Endothelial cell of umbilical vein (primary cell): Measurements from ENCODE around the gene SLC12A3. TPM values are rescaled to one million over a fixed set of nuclear protein-coding genes. Genes with fewer than 3 reads are reported as not detected.

Source experiments
- BruUV-seq: library from RNA; stranded (reverse); fragments of 400-500 nt; replicated peaks from 2 replicates; lab custom pipeline; 2021; lab: Mats Ljungman, UMichigan
- CTCF ChIA-PET: fragments of 300-600, 350-600 bp; sonication (Branson Sonifier 250); formaldehyde crosslinking; loops from one replicate; lab custom pipeline; 2021; ENCODE audit warnings: antibody characterized with exemption, inconsistent platforms; lab: Charles Lee
- POLR2A ChIA-PET: fragments of 300-600, 350-600 bp; sonication (Branson Sonifier 250); formaldehyde crosslinking; loops from one replicate; lab custom pipeline; 2021; ENCODE audit warnings: antibody characterized with exemption, inconsistent platforms; lab: Charles Lee
- DNase-seq: peaks from one replicate; pipeline ENCODE4 v3.0.0-alpha.2; 2011; ENCODE audit warnings: low read depth, low spot score
- FAIRE-seq: peaks from 2 replicates; lab custom pipeline; 2011; peaks lifted over from hg19 to GRCh38; lab: Jason Lieb, UNC
- H2AFZ ChIP-seq: 2 replicates; pipeline ENCODE4 v1.6.0; 2012; ENCODE audit warnings: low read depth, low read length, control low read depth, inconsistent platforms
- H3K27ac ChIP-seq: 2 replicates; pipeline ENCODE4 v1.5.1; 2011; ENCODE audit warnings: low read depth, mild to moderate bottlenecking, control low read depth, low read length, moderate library complexity; ENCODE audit not compliant: insufficient read depth
- H3K27me3 ChIP-seq, 2 experiments: 2 replicates each; pipeline versions ENCODE4 v1.6.0 to v1.6.1; 2011; ENCODE audit warnings: low read length in 2 of 2, mixed read lengths in 1 of 2; ENCODE audit not compliant: control insufficient read depth in 2 of 2, insufficient read depth in 2 of 2
- H3K36me3 ChIP-seq, 2 experiments: 2 replicates in 1 of 2; 3 replicates in 1 of 2; pipeline ENCODE4 v1.5.1; 2011; ENCODE audit warnings: low read length in 2 of 2, mild to moderate bottlenecking in 1 of 2, moderate library complexity in 1 of 2; ENCODE audit not compliant: control insufficient read depth in 2 of 2, insufficient read depth in 2 of 2; ENCODE audit errors: extremely low read depth in 1 of 2
- H3K4me1 ChIP-seq: 3 replicates; pipeline ENCODE4 v1.5.1; 2011; ENCODE audit warnings: mild to moderate bottlenecking, low read length; ENCODE audit not compliant: control insufficient read depth, insufficient read depth; ENCODE audit errors: extremely low read depth
- H3K4me2 ChIP-seq: 2 replicates; pipeline ENCODE4 v1.6.1; 2011; ENCODE audit warnings: low read length, control low read depth, mixed read lengths; ENCODE audit not compliant: insufficient read depth
- H3K4me3 ChIP-seq, 3 experiments: fragments of 200-600 bp in 1 of 3; sonication (generic), shearing (Covaris generic) in 1 of 3; replicated peaks in 1 of 3; 2 replicates each; pipeline ENCODE4 v1.5.1; 2011 to 2016; ENCODE audit warnings: control low read depth in 3 of 3, low read length in 3 of 3, mild to moderate bottlenecking in 2 of 3, inconsistent platforms in 1 of 3, low read depth in 1 of 3, moderate library complexity in 1 of 3; ENCODE audit not compliant: insufficient read depth in 1 of 3
- H3K79me2 ChIP-seq: 2 replicates; pipeline ENCODE4 v1.6.0; 2012; ENCODE audit warnings: low read length, inconsistent platforms; ENCODE audit not compliant: control insufficient read depth, insufficient read depth
- H3K9ac ChIP-seq: replicated peaks from 2 replicates; pipeline ENCODE3; 2011; ENCODE audit warnings: low read length, control low read depth; ENCODE audit not compliant: insufficient read depth; ENCODE audit errors: extremely low read depth
- H3K9me1 ChIP-seq: replicated peaks from 3 replicates; pipeline ENCODE4 v1.6.0; 2011; ENCODE audit warnings: mild to moderate bottlenecking, low read length; ENCODE audit not compliant: control insufficient read depth, insufficient read depth; ENCODE audit errors: extremely low read depth
- H3K9me3 ChIP-seq: replicated peaks from 2 replicates; pipeline ENCODE4 v1.5.1; 2012; ENCODE audit warnings: low read length, inconsistent platforms; ENCODE audit not compliant: control insufficient read depth, insufficient read depth
- H4K20me1 ChIP-seq: replicated peaks from 2 replicates; pipeline ENCODE3; 2011; ENCODE audit warnings: mild to moderate bottlenecking, low read length; ENCODE audit not compliant: control insufficient read depth, insufficient read depth; ENCODE audit errors: extremely low read depth
- CTCF ChIP-seq, 2 donors: IDR thresholded peaks; 1 replicate in 1 of 2; 2 replicates in 1 of 2; pipeline ENCODE4 v1.5.1; 2011; ENCODE audit warnings: low read length in 2 of 2, mild to moderate bottlenecking in 2 of 2, moderate library complexity in 2 of 2, control low read depth in 1 of 2, inconsistent platforms in 1 of 2, low read depth in 1 of 2; ENCODE audit not compliant: insufficient read depth in 1 of 2; ENCODE audit errors: extremely low read depth in 1 of 2
- EZH2 ChIP-seq: IDR thresholded peaks from 2 replicates; pipeline ENCODE4 v1.6.1; 2012; ENCODE audit warnings: borderline replicate concordance, low read depth, mild to moderate bottlenecking, moderate library complexity, low read length, inconsistent platforms; ENCODE audit not compliant: severe bottlenecking
- FOS ChIP-seq: IDR thresholded peaks from 2 replicates; pipeline ENCODE4 v1.6.1; 2011; ENCODE audit warnings: mild to moderate bottlenecking, low read length, moderate library complexity, borderline replicate concordance; ENCODE audit not compliant: insufficient read depth
- GATA2 ChIP-seq: IDR thresholded peaks from 2 replicates; pipeline ENCODE4 v1.7.0; 2011; ENCODE audit warnings: low read depth, mild to moderate bottlenecking, moderate library complexity, mixed read lengths, low read length; ENCODE audit not compliant: insufficient read length, insufficient read depth
- JUN ChIP-seq: IDR thresholded peaks from 2 replicates; pipeline ENCODE4 v1.6.1; 2011; ENCODE audit warnings: borderline replicate concordance, low read depth; ENCODE audit not compliant: insufficient read length, insufficient read depth
- MAX ChIP-seq: IDR thresholded peaks from 2 replicates; pipeline ENCODE4 v1.6.1; 2011; ENCODE audit not compliant: insufficient read depth, insufficient read length
- MYC ChIP-seq: IDR thresholded peaks from one replicate; pipeline ENCODE4 v1.6.1; 2011; ENCODE audit warnings: mild to moderate bottlenecking, low read depth, low read length
- POLR2A ChIP-seq: IDR thresholded peaks from 2 replicates; pipeline ENCODE4 v1.6.1; 2012; ENCODE audit warnings: low read depth, mild to moderate bottlenecking, control low read depth, low read length
- POLR2AphosphoS5 ChIP-seq: IDR thresholded peaks from 2 replicates; pipeline ENCODE4 v1.6.1; 2012; ENCODE audit warnings: low read depth, mild to moderate bottlenecking, control low read depth, low read length, moderate library complexity; ENCODE audit not compliant: insufficient read depth
- dilution Hi-C: fragments of 300-500 bp; cut with MboI; formaldehyde crosslinking; loops from one replicate; pipeline ENCODE4 v1.15.0; 2019; ENCODE audit warnings: low sequenced_read_pairs; ENCODE audit not compliant: extremely low pct_ligation_motif_present
- intact Hi-C: fragments of 100-400 bp; cut with micrococcal nuclease; formaldehyde crosslinking; loops from one replicate; pipeline ENCODE4 v1.10.0; 2022
- polyA plus RNA-seq, 4 experiments: library from polyadenylated mRNA; depleted of rRNA in 3 of 4; stranded (reverse) in 3 of 4; unstranded in 1 of 4; fragments of >200 nt; gene quantifications; 2 replicates each; pipeline versions ENCODE4 v1.2.1 to v1.2.3, GENCODE V29; 2011 to 2012; ENCODE audit warnings: missing spikeins in 1 of 4
- total RNA-seq: library from RNA; stranded (reverse); gene quantifications from 2 replicates; pipeline ENCODE4 v1.2.3, GENCODE V29; 2021

SLC12A3 gene
- total and polyA plus RNA-seq, 2 donors (not counting 3 experiments of a cell fraction or from before 2014, with no cell fraction given) = not detected

GRCh38 chr16:56886296-56886695 lies 21.3 kb downstream of the SLC12A3 start:
- FAIRE-seq (no peak), DNase-seq (no peak)
- CTCF ChIA-PET = no interaction called here
- POLR2A ChIA-PET = no interaction called here
- no peak for TF ChIP-seq POLR2AphosphoS5
- TF ChIP-seq EZH2 = no peak
- TF ChIP-seq MAX = no peak
- TF ChIP-seq CTCF (IDR thresholded peaks at IDR 0.05; ENCODE audit: extremely low read depth in 1 of 2, insufficient read depth in 1 of 2, low read depth in 1 of 2, low read length in 2 of 2) = no peak
- no peak for TF ChIP-seq POLR2A
- no peak for TF ChIP-seq GATA2
- TF ChIP-seq MYC = no peak
- no peak for TF ChIP-seq FOS
- TF ChIP-seq JUN = no peak
- Histone ChIP-seq H3K4me1 (no peaks in the 10 kb centered on the region), H3K79me2 (no peaks in the 10 kb centered on the region), H3K9ac (no peak overlapping the region), H3K27ac (no peak overlapping the region), H3K36me3 (no peaks in the 10 kb centered on the region), H2AFZ (no peak overlapping the region), H3K9me1 (no peaks in the 10 kb centered on the region), H3K4me2 (no peak overlapping the region), H3K4me3 (no peak overlapping the region), H4K20me1 (no peaks in the 10 kb centered on the region), H3K27me3 (no peaks in the 10 kb centered on the region), H3K9me3 (no peaks in the 10 kb centered on the region)
- intact Hi-C loops = no loop called here
- dilution Hi-C loops = no loop called here
- no TSS peak for BruUV-seq
